HUDEP-2 (cell line): ENCODE measurements around the gene C1QC.

Experiments
- DNase-seq, 76 experiments: peaks; one replicate each; lab custom pipeline; 2025; ENCODE audit not compliant: unreplicated experiment in 76 of 76; lab: John Stamatoyannopoulos, UW

The C1QC gene

GRCh38 chr1:22676916-22677583, 33.6 kb downstream of the C1QC start:
- no peak for DNase-seq

GRCh38 chr1:22677931-22678896, 34.8 kb downstream of the C1QC start:
- no peak for DNase-seq

GRCh38 chr1:22680726-22681125, 37.3 kb downstream of the C1QC start:
- no peak for DNase-seq

GRCh38 chr1:22681556-22682276, 38.3 kb downstream of the C1QC start:
- DNase-seq: no peak

- DNase-seq: no peak
Measured at GRCh38 chr1:22683547-22683946, 40.1 kb downstream of the C1QC start.

GRCh38 chr1:22685591-22686059, 42.2 kb downstream of the C1QC start:
- DNase-seq: no peak

- no peak for DNase-seq
Measured at GRCh38 chr1:22687191-22687590, 43.8 kb downstream of the C1QC start.

- no peak for DNase-seq
Measured at GRCh38 chr1:22688466-22688865, 45.0 kb downstream of the C1QC start.

GRCh38 chr1:22689505-22689904, 46.1 kb downstream of the C1QC start:
- no peak for DNase-seq

GRCh38 chr1:22691031-22691753, 47.8 kb downstream of the C1QC start:
- no peak for DNase-seq

GRCh38 chr1:22694172-22694571, 50.7 kb downstream of the C1QC start:
- no peak for DNase-seq

GRCh38 chr1:22696610-22697009, 53.2 kb downstream of the C1QC start:
- no peak for DNase-seq
